Left cardiac atrium (tissue), 4 donors: Measurements from ENCODE around the gene KRTAP2-1. TPM values are rescaled to one million over a fixed set of nuclear protein-coding genes. Genes with fewer than 3 reads are reported as not detected.
"Not testable (repeated sequence)": the region's sequence is repeated elsewhere in the genome, so short reads cannot be mapped to it uniquely, and the experiment has no call there.

Source experiments
- ATAC-seq, 2 donors: fragments of 200-7000 bp; cut with Tn5 transposase; one replicate each; pipeline ENCODE4 v1.9.1; 2020; ENCODE audit warnings: mild to moderate bottlenecking in 2 of 2, moderate library complexity in 2 of 2
- DNase-seq: peaks from one replicate; pipeline ENCODE4 v3.0.0-alpha.2; 2020
- intact Hi-C, 2 donors: fragments of 100-400 bp; cut with DNase I; formaldehyde crosslinking; loops; one replicate each; pipeline versions ENCODE4 v1.14.1 to v1.15.1; 2022 to 2023
- long read RNA-seq: library from polyadenylated mRNA; unstranded; transcript quantifications from one replicate; pipeline ENCODE4 v2.0.0, GENCODE V29; 2021
- total RNA-seq, 2 donors: library from RNA; stranded (reverse); fragmentation: NEBNext Ultra II Directional; extraction: Animal tissue kit (Norgen Biotek cat#: 25700); gene quantifications; one replicate each; pipeline ENCODE4 v1.2.1, GENCODE V29; 2021
- donor health status: DM: no; HTN: yes; CAD: no.
- donor health status: DM: no; HTN: yes; CAD: no; lungs with severe emphysema.
- donor health status: DM: yes; HTN: yes; CAD: no.
- donor health status: Dilated cardiomyopathy.

Gene KRTAP2-1
- not detected for total RNA-seq
- long read RNA-seq, result 0 reads

- ATAC-seq, DNase-seq, intact Hi-C loops: not testable (repeated sequence)
These were observed at the start of gene KRTAP2-1 for GRCh38 chr17:41046735-41047465. KRTAP2-1 (minus strand) TSS chr17:41047316; CDS start chr17:41047267, 49 bp downstream.

GRCh38 chr17:41096055-41096454 is 48.9 kb upstream of the KRTAP2-1 start:
- intact Hi-C loops, result no loop called here
- no peak for ATAC-seq
- no peak for DNase-seq

- DNase-seq, ATAC-seq, intact Hi-C loops: not testable (repeated sequence)
These were observed 41.7 kb upstream of the KRTAP2-1 start for GRCh38 chr17:41088760-41089352.

GRCh38 chr17:41084100-41084856 is 37.2 kb upstream of the KRTAP2-1 start, which contains the start of gene KRTAP4-7:
KRTAP4-7 (plus strand) TSS chr17:41084150; CDS start chr17:41084207, 57 bp downstream.
- ATAC-seq, intact Hi-C loops, DNase-seq: not testable (repeated sequence)

- intact Hi-C loops, result not testable (repeated sequence)
These were observed 36.3 kb upstream of the KRTAP2-1 start for GRCh38 chr17:41083427-41083826.

GRCh38 chr17:41082626-41083025 is 35.5 kb upstream of the KRTAP2-1 start:
- ATAC-seq (no peak), DNase-seq (no peak)
- intact Hi-C loops, result no loop called here

More at GRCh38 chr17:41083427-41083826, 36.3 kb upstream of the KRTAP2-1 start:
- DNase-seq, ATAC-seq: not testable (repeated sequence)

- ATAC-seq, result no peak
- intact Hi-C loops, result no loop called here
These were observed 29.7 kb upstream of the KRTAP2-1 start for GRCh38 chr17:41076788-41077187.

GRCh38 chr17:41073676-41074075 is 26.6 kb upstream of the KRTAP2-1 start:
- DNase-seq, result no peak
- intact Hi-C loops, result no loop called here
- no peak for ATAC-seq

More at GRCh38 chr17:41076788-41077187, 29.7 kb upstream of the KRTAP2-1 start:
- no peak for DNase-seq

GRCh38 chr17:41071606-41072360 is 24.7 kb upstream of the KRTAP2-1 start:
- DNase-seq, result no peak
- no peak for ATAC-seq

GRCh38 chr17:41069031-41069430 is 21.9 kb upstream of the KRTAP2-1 start:
- intact Hi-C loops, result no loop called here
- no peak for DNase-seq
- ATAC-seq, result no peak

More at GRCh38 chr17:41071606-41072360, 24.7 kb upstream of the KRTAP2-1 start:
- intact Hi-C loops, result no loop called here

GRCh38 chr17:41067281-41067680 is 20.2 kb upstream of the KRTAP2-1 start:
- DNase-seq (no peak), ATAC-seq (no peak)
- intact Hi-C loops, result no loop called here

- no peak for DNase-seq
- intact Hi-C loops, result no loop called here
- no peak for ATAC-seq
These were observed 18.9 kb upstream of the KRTAP2-1 start, which contains the start of gene KRTAP2-4 for GRCh38 chr17:41065829-41066624. KRTAP2-4 (minus strand) TSS chr17:41065879; CDS start chr17:41065845, 34 bp downstream.

- intact Hi-C loops, ATAC-seq, DNase-seq: not testable (repeated sequence)
These were observed 18.0 kb upstream of the KRTAP2-1 start for GRCh38 chr17:41065016-41065689.

GRCh38 chr17:41064301-41064700 is 17.2 kb upstream of the KRTAP2-1 start:
- ATAC-seq, result no peak
- no peak for DNase-seq
- intact Hi-C loops, result no loop called here

- intact Hi-C loops, result no loop called here
- ATAC-seq, result no peak
- DNase-seq, result no peak
These were observed 16.3 kb upstream of the KRTAP2-1 start for GRCh38 chr17:41063449-41063848.

GRCh38 chr17:41061964-41062363 is 14.8 kb upstream of the KRTAP2-1 start:
- ATAC-seq, result no peak
- intact Hi-C loops, result no loop called here

GRCh38 chr17:41060052-41060604 is 13.0 kb upstream of the KRTAP2-1 start, which contains the start of gene KRTAP2-3:
KRTAP2-3 (minus strand) TSS chr17:41060114; CDS start chr17:41060050, 64 bp downstream.
- ATAC-seq (no peak), DNase-seq (no peak)
- intact Hi-C loops, result no loop called here

More at GRCh38 chr17:41061964-41062363, 14.8 kb upstream of the KRTAP2-1 start:
- no peak for DNase-seq
